HG03103 (cell line): ENCODE data around the gene LDLR.
A peak's percentile ranks its signal among the peaks of the same experiment; 100 is the strongest.
"Not testable (repeated sequence)": the region's sequence is repeated elsewhere in the genome, so short reads cannot be mapped to it uniquely, and the experiment has no call there.

Source experiments
- ATAC-seq: cut with Tn5 transposase; IDR thresholded peaks from one replicate; pipeline ENCODE4 v1.9.1; 2021; ENCODE audit warnings: low read depth; ENCODE audit not compliant: unreplicated experiment

LDLR gene

DNA sequence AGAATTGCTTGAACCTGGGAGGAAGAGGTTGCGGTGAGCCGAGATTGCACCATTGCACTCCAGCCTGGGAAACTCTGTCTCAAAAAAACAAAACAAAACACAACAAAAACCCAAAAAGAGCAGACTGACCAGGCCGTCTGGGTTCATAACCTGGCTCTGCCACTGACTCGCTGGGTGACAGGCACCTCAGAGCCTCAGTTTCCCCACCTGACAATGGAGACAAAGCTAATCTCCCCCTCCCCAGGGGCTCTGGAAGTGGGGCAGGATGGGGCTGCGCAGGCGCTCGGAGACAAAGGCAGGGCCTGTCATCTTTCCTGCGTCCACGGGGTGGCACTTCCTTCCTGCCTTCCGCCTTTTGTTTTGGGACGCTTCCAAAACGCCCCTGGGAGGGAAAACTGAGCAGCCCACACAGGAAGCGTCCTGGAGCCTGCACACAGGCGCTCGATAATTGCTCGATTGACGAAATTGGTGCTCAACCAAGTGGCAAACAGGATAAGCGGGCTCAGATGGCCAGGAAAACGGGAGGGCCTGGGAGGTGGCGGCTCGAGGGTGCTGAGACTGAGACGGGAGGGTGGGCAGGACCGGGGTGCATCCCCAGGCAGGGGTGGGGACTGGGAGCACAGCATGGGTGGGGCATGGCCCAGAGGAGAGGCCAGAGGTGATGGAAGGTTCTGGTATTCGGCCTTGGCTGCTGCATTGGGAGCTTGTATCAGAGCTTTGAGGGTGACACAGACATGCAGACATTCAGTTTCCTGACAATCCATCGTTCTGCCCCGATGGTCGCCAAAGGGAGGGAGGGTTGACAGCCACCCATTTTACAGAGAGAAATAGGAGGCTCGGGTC lies 48.5 kb downstream of the LDLR start:
- no peak for ATAC-seq

DNA sequence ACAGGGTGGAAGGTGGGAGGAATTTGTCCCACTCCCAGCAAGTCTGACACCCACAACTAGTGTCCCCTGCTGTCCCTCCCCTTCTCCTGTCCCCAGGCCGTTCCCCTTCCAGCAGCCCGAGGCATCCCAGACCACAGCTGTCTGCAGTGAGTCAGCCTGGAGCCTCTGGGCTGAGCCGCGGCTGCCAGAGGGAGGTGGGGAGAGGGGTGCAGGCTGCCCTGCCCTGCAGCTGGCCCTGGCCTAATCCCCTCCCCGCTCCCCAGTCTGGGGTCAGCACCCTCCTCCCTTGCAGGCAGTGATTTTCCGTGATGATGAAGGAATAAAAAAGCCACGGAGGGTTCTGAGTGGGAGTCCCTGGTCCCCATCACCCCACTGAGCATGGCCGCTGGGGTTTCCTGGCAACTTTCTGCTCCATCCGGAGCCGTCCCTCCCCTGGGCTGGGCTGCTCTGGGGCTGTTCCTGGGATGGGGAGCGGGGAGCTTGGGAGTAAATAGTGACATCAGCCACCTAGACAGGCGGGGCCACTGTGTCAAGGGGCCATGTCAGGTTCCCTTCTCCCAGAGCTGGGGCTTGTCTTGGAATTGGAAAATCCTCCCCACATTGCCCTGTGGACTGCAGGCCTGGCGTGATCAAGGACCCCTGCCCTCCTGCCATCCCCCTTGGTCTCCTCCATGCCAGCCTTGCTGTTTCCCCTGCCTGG lies 49.5 kb downstream of the LDLR start:
- ATAC-seq = no peak

DNA sequence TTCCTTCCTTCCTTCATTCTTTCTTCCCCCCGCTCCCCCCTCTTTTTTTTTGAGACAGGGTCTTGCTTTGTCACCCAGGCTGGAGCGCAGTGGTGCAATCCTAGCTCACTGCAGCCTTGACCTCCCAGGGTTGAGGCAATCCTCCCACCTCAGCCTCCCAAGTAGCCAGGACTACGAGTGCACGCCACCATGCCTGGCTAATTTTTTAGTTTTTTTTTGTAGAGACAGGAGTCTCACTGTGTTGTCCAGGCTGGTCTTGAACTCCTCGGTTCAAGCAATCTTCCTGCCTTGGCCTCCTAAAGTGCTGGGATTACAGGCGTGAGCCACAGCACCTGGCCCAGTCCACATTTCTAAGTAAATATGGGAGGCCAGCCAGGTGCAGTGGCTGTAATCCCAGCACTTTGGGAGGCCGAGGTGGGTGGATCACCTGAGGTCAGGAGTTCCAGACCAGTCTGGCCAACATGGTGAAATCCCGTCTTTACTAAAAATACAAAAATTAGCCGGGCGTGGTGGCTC lies 50.8 kb downstream of the LDLR start:
- ATAC-seq = not testable (repeated sequence)

DNA sequence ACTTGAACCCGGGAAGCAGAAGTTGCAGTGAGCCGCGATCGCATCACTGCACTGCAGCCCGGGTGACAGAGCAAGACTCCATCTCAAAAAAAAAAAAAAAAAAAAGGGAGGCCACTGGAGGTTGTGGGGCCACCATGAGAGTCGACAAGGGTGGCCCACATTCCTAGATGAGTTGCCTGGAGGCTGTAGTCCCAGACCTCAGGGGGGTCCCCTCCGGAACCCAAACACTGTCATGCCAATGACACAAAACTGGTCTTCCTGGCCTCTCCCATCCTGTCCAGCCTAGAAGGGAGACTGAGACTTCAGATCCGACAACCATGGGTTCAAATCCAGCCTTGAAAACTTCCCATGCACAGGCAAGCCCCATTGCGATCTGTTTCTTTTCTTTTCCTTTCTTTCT lies 51.6 kb downstream of the LDLR start:
- no peak for ATAC-seq

DNA sequence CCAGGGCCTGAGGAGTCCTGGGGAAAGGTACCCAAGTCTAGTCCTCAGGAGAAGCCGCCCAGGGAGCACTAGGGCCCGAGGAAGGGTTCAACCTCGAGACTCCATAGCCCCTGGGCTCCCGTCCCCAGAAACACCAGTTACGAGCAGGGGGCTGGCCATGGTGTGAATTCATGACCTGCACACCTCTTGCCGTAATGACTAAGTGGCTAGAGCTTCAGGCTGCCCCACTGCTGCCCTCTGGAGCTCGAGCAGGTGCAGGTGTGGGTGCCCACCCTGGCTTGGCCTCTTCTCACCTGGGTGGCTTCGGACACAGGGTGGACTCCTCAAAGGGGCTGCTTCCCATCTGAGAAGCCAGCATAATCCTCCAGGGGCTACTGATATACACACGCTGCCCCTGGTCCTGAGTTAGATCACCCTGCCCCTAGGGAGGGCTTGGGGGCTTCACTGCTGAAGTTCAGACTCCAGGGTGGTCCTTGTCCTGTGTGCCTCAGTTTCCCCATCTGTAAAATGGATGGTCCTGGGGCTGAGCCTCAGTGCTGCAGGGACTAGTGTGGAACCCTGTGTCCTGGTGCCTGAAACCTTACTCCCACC lies 52.8 kb downstream of the LDLR start:
- no peak for ATAC-seq

DNA sequence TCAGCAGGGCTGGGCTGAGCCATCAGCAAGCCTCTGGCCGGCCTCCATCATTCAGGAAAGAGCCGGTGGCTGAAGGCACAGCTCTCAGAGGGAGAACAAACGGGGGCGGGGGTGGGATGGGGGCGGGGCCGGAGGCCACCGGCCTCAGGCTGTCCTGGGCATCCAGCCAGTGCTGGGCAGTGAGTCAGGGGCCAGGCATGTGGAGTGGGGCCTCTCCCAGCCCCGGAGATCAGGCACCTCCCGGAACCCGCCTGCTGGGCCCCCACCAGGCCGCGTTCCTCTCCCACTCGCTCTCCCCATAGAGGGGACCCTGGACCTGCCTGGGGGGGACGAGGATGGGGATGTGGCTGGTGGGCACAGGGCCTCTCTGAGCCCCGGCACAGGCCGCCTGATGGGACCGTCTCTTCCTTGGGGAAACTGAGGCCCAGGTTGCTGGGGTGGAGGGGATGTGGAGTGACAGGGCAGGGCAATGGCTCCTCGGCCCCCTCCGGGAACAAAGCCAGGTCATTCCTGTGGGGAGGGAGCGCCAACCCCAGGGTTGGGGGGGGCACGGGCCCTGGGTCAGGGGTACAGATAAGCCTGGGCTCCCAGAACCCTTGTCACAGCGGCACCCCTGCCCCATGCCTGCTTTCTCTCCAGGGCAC lies 53.4 kb downstream of the LDLR start:
- ATAC-seq = no peak

DNA sequence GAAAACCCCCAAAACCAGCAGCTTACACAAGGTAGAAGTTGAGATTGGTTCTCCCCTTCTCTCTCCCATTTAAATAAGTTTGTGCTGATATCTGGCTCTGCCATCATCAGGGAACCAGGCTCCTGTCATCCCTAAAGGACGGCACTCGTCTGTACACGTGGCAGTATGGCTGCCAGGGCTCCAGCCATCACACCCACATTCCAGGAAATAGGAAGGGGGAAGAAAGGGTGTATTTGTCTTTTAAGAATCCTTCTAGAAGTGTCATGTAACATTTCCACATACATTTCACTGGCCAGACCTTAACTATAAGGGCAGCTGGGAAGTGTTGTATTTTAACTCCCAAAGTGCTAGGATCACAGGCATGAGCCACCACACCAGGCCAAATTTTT lies 56.3 kb downstream of the LDLR start:
- ATAC-seq = no peak

DNA sequence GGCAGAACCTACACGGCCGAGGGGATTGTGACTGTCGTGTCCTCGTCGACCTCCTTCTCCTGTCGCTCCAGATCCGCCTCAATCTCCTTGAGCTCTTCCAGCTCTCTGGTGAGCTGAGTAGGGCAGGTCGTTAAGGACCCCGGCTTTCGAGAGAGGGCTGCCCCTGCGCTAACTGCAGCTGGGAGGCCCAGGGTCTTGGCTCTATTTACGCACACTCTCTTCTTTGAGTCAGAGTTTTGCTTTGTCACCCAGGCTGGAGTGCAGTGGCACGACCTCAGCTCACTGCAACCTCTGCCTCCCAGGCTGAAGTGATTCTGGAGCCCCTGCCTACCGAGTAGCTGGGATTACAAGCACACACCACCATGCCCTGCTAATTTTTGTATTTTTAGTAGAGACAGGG lies 58.7 kb downstream of the LDLR start:
- no peak for ATAC-seq

DNA sequence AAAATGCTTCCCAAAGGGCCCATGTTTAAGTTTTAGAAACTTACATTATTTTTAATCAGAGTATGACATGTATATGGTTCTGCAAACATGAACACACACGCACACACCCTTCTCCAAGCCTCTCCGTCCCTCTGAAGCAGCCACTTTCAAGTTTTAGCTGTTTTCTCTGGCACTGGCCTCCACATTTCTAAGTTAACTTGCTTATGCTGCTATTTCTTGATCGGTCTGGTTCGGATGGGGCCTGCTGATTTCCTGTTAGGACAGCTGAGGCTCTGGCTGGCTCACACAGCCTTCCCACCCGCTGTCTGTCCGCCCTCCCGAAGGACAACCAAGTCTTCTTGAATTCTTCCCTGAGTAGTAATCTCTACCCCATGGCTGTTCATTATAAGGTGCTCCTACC lies 61.9 kb downstream of the LDLR start:
- ATAC-seq = no peak

DNA sequence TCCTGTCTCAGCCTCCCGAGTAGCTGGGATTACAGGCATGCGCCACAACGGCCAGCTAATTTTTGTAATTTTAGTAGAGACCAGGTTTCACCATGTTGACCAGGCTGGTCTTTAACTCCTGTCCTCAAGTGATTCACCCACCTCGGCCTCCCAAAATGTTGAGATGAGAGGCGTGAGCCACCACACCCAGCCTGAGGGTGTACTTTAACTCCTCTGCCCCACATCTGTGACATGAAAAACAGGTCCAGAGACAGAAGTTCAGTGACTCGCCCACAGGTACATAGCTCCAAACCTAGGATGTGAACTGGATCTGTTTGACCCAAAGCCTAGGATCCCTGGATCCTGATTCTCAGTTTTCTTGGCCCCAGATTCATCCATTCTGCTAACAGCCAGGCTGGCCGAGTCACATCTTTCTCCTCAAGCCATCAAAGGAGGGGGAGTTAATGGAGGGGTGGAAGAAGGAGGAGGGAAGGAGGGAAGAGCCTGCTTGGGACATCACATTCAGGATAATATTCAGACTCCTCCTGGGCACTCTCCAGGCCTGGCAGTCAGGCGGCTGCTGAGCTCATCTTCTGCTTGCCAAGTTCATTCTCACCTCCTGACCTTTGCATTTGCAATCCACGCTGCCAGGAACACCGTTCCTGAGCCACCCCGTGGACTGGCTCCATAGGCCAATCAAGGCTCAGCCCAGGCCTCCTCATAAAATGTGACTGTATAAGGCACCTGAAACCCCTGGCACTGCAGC lies 63.2 kb downstream of the LDLR start:
- ATAC-seq = no peak

DNA sequence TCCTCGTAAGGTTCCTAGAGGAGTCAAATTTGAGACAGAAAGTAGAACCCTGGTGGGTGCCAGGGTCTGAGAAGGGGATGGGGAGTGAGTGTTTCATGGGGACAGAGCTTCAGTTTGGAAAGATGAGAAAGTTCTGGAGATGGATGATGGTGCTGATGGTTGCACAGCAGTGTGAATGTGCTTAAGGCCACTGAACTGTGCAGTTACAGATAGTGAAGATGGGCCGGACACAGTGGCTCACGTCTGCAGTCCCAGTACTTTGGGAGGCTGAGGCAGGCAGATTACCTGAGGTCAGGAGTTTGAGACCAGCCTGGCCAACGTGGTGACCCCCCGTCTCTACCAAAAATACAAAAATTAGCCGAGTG lies 65.4 kb downstream of the LDLR start:
- no peak for ATAC-seq

DNA sequence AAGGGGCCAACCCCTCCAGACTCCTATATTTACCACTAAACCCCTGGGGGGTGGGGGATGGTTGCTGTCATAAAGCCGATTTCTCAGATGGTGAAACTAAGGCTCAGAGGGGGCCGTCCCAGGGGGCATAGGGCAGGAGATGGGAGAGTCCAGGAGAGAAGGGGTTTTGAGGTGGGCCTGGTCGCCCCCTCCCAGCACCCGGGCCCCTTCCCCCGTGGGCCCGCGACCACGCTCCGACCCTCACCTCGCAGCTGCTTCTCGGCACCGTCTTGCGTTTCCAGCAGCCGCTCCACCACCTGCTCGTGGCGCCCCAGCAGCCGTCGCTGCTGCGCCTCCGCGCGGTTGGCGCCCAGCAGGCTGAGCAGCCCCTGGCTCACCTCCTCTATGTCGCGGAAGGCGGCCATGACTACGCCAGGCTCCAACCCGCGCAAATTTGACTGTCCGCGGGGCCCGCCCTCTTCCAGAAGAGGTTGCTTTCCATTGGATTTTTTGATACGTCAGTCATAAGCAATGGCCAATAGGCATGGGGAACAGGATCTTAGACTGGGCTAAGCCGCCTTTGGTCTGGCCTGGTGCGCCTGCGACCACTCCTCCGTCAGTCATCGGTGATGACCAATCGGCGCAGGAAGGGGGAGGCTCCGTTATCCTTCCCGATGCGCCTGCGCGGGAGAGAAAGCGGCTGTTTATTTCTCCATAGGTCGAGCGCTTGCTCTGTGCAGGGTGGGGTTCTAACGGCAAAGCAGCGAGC lies 66.3 kb downstream of the LDLR start, which contains the start of gene SPC24:
SPC24 (minus strand) TSS at position 410 of the 748 bp plus-strand sequence; CDS start at position 404, 6 bp downstream.
- ATAC-seq = peak; percentile 90

DNA sequence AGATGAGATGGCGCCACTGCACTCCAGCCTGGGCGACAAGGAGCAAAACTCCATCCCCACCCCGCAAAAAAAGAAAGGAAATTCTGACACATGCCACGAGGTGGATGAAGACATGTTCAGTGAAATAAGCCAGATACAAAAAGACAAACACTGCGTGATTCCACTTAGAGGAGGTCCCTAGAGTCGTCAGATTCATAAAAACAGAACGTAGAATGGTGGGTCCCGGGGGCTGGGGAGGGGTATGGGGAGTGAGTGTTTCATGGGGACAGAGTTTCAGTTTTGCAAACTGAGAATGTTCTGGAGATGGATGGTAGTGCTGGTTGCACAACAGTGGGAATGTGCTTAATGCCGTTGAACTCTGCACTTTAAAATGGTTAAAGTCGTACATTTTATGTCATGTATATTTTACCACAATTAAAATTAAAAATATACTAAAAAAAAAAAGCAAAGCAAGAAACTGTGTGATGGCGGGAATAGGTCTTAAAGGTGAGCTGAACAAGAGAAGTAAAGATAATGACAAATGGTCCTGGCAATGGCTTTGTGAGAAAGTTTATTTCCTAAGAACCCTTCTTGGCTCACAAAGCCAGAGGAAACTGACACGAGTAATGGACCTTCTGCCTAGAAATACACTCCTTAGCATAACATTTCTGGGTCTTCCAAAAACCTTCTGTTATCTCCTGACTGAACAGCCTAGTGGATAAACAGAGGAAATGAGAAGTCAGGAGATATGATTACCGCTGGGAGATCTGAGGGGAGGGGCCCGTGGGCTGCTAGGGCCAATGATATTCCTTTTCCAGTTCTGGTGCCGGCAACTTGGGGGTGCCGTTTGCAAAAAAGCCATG lies 70.6 kb downstream of the LDLR start:
- ATAC-seq = no peak

DNA sequence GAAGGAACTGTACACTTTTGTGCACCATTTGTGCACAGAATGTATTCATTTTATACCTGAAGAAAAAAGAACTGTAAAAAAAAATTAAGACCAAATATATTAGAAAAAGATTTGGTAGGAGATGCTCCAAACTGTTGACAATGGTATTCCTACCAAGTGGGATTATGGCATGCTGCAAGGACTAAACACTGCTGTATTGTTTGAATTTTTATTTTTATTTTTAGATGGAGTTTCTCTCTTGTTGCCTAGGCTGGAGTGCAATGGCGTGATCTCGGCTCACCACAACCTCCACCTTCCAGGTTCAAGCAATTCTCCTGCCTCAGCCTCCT lies 71.1 kb downstream of the LDLR start:
- ATAC-seq = not testable (repeated sequence)

DNA sequence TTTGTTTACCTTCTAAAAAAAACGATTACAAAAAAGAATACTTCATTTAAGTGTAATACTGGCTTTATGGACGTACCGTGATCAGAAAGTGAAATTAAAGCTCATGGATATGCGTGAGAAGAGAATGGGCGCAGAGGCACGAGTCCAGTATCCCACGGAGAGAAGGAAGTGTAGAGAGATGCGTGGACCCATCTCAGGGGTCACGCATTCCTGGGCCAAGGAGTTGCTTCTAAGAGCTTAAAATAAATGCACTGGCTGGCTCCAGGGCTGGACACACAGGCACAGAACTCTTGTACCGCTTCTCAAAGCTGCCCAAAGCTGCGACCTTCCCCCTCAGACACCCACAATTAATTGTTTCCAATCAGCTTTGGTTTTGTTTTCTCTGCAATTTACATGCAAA lies 75.0 kb downstream of the LDLR start:
- ATAC-seq = no peak

DNA sequence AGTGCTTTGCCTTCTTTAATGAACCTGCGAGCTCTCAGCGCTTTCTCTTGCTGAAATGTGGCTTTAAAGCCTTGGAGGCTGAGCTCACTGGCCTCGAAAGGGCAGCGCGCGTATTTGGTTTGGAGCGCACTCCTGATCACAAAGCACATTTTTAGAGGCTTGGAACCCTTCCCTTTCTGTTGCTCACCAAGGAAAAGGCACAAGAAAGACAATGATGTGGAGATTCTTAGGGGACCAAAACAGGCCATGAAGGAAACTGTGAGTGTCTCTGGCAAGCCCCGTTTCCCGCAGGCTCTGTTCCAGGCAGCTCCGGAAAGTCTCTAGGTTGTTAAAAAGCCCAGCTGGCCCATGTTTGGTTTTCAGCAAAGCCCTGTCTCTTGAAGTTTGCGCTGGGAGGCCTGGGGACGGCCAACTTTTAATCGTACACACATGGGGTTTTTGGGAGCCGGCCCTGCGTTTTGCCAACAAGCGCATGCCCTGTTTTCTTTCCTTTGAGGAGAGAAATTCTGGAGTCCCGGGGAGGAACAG lies 75.7 kb downstream of the LDLR start:
- no peak for ATAC-seq

DNA sequence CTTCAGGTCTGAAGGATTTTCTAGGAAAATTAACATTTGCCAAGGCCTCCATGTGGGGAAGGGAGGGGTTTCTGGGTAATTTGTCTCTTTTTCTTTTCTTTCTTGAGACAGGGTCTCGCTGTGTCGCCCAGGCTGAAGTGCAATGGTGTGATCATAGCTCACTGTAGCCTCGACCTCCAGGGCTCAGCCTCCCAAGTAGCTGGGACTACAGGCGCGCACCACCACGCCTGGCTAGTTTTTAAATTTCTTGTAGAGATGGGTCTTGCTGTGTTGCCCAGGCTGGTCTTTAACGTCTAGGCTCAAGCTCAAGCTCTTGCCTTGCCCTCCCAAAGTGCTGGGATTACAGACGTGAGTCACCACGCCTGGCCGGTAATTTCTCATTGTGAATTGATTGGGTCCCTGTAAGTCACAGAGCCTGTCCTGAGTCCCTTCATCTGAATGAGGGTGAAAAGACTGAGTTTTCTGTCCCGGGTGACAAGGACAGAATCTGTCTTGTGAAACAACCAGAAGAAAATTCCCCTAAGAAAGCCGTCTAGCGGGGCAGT lies 76.3 kb downstream of the LDLR start:
- ATAC-seq = no peak
